ENCODE results near the gene PPP1R2.
"Not testable (repeated sequence)": the region's sequence is repeated elsewhere in the genome, so short reads cannot be mapped to it uniquely, and the experiment has no call there.

PPP1R2 gene

DNA sequence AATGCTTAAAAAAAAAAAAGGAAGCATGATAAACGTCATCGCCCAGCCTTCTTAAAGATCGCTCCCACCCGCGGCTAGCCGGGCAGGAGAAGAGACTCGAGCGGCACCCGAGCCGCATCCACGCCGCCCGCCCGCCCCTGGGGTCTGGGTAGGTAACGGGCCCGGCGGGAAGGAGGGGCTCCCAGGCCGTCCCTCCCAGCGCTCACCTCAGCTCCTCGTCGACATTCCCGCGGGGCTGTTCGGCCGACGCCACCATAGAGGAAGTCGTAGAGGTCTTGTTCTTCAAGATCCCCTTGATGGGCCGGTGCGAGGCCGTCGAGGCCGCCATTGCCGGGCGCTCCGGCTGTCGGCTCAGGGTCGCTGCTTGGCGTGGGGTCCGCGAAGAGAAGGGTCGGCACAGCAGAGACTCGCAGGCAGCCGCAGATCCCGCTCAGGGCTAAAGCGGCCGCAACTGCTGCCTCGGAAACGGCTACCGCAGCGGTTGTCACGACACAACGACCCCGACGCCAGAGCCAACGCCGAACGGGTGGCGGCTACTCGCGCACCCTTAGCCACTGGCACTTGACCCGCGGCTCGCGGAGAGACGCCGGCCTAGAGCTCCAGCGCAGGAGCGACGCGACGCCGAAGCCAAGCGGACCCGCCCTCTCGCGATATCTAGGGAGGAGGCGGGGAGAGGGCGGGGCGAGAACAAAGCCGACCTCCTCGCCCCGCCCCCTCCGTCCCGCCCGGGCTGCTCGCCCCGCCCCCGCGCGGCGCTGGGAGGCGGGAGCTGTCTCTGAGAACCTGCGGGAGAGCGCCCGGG lies at the start of gene PPP1R2:
PPP1R2 (minus strand) TSS at position 628 of the 802 bp plus-strand sequence; CDS start at position 328, 300 bp downstream.
- DNase-seq (ENCODE audit: low read depth, low spot score), result peak; percentile 89

- no peak for DNase-seq (ENCODE audit: low read depth, low spot score)
Measured at GRCh38 chr3:195591852-195592251, 48.7 kb upstream of the PPP1R2 start.

GRCh38 chr3:195591220-195591619 lies 48.1 kb upstream of the PPP1R2 start:
- no peak for DNase-seq (ENCODE audit: low read depth, low spot score)

DNA sequence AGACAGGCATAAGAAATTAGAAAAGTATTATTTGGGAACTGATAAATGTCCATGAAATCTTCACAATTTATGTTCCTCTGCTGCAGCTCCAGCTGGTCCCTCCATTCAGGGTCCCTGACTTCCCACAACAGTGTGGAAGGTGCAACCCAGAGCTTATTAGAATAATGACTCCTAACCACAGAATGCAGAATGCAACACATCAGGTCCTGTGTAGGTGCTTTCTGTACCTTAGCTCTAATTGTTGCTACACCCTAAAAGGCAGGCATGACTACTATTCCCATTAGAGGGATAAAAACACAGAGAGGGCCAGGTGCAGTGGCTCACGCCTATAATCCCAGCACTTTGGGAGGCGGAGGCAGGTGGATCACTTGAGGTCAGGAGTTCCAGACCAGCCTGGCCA lies 47.3 kb upstream of the PPP1R2 start:
- not testable (repeated sequence) for DNase-seq (ENCODE audit: low read depth, low spot score)

GRCh38 chr3:195589796-195590195 lies 46.7 kb upstream of the PPP1R2 start:
- not testable (repeated sequence) for DNase-seq (ENCODE audit: low read depth, low spot score)

DNA sequence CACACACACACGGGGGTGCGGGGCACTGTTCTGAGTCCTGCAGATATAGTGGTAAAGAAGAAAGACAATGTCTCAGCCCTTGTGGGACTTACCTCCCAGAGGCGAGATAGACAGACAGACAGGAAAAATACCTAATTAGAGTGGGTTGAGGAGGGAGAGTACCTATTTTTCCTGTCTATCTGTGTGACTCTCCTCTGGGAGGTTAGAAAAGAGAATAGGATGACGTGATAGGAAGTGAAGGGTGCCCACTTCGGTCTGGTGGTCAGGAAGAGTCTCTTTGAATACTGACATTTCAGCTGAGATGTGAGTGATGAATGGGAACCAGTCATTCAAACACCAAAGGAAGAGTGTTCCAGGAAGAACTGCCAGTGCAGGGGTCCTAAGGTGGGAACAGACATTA lies 44.7 kb upstream of the PPP1R2 start:
- no peak for DNase-seq (ENCODE audit: low read depth, low spot score)

- DNase-seq (ENCODE audit: low read depth, low spot score), result no peak
Measured at GRCh38 chr3:195587406-195587805, 44.3 kb upstream of the PPP1R2 start.

DNA sequence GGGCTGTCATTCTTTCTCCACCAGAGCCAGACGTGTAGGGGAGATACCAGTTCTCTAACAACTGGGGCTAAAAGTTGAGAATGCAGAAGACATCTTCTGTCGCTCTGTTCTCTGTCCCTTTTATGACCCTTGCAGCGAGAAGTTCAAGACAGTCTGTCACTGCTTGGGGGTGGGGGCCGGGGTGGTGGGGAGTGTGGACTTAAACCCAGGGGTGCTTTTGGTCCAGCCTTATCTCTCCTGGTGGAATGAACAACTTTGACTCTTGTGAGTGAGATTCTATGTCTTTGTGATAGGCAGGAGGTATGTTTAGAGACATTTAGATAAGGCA lies 41.4 kb upstream of the PPP1R2 start:
- DNase-seq (ENCODE audit: low read depth, low spot score), result no peak

DNA sequence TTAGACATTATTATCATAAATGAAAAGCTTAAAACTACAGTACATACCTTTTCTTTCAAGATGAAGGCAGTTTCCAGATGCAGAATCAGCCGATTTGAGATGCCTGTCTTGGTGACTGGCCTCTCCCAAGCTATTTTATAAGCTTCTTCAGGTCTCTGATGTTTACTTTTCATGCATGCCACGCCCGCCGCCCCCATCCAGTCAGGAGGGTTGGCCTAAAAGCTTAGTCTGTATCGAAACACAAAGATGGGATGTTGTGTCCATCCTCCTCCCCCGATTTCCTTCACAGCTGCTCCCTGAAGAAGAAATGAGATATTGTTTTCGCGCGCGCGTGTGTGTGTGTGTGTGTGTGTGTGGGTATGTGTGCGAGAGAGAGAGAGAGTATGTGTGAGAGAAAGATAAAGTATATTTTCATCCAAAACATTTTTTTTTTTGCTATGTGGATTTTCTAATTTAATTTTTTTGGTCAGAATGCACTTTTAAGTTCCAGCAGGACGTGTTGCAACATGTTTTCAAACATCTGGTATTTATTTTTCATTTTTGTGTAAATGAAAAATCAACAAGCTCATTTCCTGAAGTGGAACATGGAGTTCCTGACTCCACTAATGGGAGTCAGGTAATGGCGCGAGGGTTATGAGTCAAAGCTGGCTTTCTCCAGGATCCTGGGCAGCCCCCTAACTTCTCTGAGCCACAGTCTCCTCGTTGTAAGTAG lies 40.9 kb upstream of the PPP1R2 start, which contains the start of gene APOD:
APOD (minus strand) TSS at position 110 of the 712 bp plus-strand sequence. CDS start 4,479 bp downstream, outside the sequence.
- DNase-seq (ENCODE audit: low read depth, low spot score), result no peak

DNA sequence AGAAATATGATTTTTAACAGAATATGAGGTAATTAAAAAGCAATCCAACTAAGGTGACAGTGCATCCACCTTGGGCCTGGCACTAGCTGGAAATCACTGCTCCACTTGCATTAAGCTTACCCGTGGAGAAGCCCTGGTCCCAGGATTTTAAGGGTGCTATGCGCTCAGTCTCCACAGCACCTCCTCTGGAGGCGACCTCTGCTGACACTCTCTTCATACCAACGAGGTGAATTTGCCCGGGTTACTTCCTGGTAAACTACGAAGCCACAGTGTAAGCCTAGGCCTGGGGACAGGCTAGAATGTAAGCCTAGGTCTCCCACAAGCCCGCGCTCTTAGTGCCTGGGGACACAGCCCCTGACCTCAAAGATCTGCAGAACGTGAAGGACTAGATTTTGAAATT lies 39.8 kb upstream of the PPP1R2 start:
- peak; percentile 14 for DNase-seq (ENCODE audit: low read depth, low spot score)

DNA sequence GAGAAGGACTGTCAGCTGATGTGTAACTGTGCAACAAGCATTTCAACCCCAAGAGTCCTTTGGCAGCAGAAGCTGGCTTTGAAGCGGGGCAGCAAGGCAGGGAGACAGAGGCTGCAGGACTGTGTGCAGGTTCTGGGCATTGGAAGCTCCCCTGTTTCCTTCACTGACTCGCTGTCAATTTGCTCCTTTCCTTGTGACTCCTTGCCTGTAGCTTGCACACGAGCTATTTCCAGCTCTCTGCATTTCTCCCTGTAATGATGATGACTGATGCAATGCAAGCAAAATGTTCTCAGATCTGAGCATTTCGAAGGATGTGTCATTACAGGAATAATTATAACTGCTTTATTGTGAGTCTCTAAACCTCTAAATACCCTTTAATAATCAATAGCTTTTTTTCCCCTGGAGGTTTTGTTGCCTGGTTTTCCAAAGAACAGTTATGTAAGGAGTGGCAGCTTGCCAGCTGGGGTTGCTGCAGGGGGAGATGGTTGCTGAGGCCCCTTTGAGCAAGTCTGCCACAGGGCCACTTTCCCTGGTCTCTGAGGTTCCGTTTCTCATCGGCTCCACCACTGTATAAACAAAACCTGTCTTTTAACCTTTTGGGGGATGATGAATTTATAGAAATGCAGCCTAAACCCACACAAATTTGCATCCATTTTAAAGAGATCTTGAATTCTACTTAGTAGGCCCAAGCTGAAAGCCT lies 37.8 kb upstream of the PPP1R2 start:
- DNase-seq (ENCODE audit: low read depth, low spot score), result no peak

- DNase-seq (ENCODE audit: low read depth, low spot score), result no peak
Measured at GRCh38 chr3:195579281-195579680, 36.2 kb upstream of the PPP1R2 start.

DNA sequence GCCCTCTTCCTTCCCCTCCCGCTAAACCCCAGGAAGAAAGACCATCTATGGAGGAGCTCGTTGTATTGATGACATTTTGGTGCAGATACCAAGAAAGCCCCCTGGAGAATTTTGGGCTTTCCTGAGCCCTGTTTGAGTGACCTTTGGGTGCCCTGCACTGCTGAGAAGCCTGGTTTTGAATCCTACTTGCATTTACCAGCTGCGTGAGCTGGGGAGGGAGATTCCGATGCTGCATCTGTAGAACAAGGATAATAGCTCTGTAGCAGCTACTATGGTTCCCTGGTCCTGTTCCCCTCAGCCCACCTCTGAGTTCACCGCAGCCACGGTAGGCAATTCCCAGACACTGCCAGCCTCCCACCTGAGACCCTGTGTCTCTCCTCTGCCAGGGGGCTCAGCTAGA lies 35.4 kb upstream of the PPP1R2 start:
- no peak for DNase-seq (ENCODE audit: low read depth, low spot score)

DNA sequence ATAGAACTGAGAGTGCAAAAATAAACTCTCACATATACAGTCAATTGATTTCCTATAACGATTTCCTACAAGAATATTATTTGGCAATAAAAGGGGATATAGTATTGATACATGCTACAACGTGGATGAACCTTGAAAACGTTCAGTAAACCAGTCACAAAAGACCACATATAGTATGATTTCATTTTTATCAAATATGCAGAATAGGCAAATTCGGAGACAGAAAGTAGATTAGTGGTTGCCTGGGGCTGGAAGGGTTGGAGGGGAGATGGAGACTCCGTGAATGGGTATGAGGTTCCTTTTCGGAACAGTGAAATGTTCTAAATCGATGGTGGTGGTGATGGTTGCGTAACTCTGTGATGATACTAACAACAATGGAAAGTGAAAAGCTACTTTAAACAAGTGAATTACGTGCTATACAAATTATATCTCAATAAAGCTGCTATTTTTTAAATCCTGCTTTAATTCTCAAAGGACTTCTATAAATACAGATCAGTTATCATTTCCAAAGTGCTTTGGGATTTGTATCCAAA lies 34.6 kb upstream of the PPP1R2 start:
- no peak for DNase-seq (ENCODE audit: low read depth, low spot score)

DNA sequence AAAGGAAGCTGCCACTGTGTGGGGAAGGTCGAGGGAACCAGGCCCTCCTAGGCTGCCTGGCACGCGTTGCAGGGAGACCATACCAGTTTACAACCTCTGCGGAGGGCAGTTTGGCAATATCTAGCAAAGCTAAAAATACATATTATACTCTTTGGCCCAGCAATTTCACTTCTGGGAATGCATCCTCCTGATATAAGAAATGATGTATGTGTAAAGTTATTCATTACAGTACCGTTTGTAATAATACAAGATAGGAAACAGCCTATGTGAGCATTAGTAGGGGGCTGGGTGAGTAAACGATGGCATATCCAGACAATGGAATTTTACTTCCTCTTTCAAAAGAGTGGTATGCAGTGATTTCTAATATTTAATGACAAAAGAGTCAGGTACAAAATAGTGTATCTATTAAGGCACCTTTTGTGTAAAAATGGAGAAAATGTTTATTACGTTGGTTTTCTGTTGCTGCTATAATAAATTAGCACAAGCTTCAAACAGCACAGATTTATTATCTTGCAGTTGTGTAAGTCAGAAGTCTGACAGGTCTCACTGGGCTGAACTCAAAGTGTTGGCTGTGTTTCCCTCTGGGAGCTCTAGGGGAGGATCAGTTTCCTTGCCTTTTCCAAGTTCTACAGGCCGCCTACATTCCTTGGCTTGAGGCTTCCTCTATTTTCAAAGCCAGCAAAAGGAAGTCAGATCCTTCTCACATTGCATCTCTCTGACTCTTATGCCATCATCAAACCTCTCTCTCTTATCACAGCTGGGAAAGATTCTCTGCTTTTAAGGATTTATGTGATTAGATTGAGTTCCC lies 31.6 kb upstream of the PPP1R2 start:
- DNase-seq (ENCODE audit: low read depth, low spot score), result no peak

GRCh38 chr3:195573611-195574496 lies 30.7 kb upstream of the PPP1R2 start:
- no peak for DNase-seq (ENCODE audit: low read depth, low spot score)

DNA sequence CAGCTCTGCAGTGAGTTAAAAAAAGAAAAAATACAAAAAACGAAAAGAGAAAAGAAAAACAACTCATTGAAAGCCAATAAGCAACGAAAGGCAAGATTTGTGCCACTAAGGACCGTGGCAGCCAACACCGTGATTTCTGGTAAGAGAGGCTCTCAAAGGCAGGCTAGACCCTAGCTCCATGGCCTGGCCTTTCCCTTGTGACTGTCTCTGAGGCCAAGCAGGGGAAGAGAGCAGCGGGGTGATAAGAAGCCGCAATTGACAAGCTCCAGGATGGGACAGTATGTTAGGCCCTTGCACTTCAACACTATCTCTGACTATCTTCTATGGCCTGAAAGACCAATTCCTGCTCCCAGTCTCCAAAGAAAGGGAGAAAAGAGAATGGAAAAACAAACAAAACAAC lies 28.2 kb upstream of the PPP1R2 start:
- no peak for DNase-seq (ENCODE audit: low read depth, low spot score)

- no peak for DNase-seq (ENCODE audit: low read depth, low spot score)
Measured at GRCh38 chr3:195570912-195571311, 27.8 kb upstream of the PPP1R2 start.

DNA sequence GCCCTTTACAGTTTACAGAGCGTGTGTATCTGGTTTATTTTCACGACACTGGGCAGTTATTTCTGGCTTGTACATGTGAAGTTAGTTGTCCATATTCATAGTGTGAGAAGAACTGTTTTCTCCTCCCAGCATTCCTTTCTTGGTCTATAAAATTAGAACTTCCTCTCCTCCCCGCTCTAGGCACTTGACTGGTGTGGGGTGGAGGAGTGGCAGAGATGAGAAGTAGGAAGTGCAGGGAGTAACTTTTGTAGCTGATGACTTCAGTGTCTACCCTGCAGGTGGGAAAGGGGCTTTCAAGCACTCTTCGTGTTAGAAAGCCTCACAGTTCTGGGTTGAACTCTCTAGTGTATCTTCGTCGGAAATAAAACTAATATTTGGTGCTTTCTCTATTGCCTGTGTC lies 27.2 kb upstream of the PPP1R2 start:
- no peak for DNase-seq (ENCODE audit: low read depth, low spot score)

- DNase-seq (ENCODE audit: low read depth, low spot score), result no peak
Measured at GRCh38 chr3:195568630-195569029, 25.5 kb upstream of the PPP1R2 start.

Data from ELF-1 (cell line).